Subcutaneous abdominal adipose tissue (tissue), 5 donors: ENCODE data around the gene DPM2.

Source experiments
- H3K27ac ChIP-seq: one replicate; pipeline ENCODE4 v1.7.0; 2013; ENCODE audit warnings: low read depth, mild to moderate bottlenecking, inconsistent platforms, low read length, moderate library complexity
- H3K27me3 ChIP-seq, 5 donors: one replicate each; pipeline ENCODE4 v1.7.0; 2013; ENCODE audit warnings: low read length in 5 of 5, inconsistent platforms in 1 of 5; ENCODE audit not compliant: control insufficient read depth in 5 of 5, insufficient read depth in 4 of 5
- H3K36me3 ChIP-seq, 5 donors: one replicate each; pipeline ENCODE4 v1.7.0; 2013; ENCODE audit warnings: low read length in 5 of 5; ENCODE audit not compliant: control insufficient read depth in 5 of 5, insufficient read depth in 5 of 5
- H3K4me1 ChIP-seq, 5 donors: one replicate each; pipeline ENCODE4 v1.7.0; 2013; ENCODE audit warnings: low read length in 5 of 5, mild to moderate bottlenecking in 3 of 5, moderate library complexity in 1 of 5; ENCODE audit not compliant: control insufficient read depth in 5 of 5, insufficient read depth in 5 of 5
- H3K4me3 ChIP-seq, 5 donors: one replicate each; pipeline ENCODE4 v1.7.0; 2013; ENCODE audit warnings: low read length in 5 of 5, low read depth in 1 of 5
- H3K9ac ChIP-seq, 5 donors: one replicate each; pipeline ENCODE4 v1.7.0; 2013; ENCODE audit warnings: low read length in 5 of 5, mild to moderate bottlenecking in 4 of 5, moderate library complexity in 3 of 5
- H3K9me3 ChIP-seq, 5 donors: one replicate each; pipeline ENCODE4 v1.7.0; 2013; ENCODE audit warnings: low read length in 5 of 5; ENCODE audit not compliant: control insufficient read depth in 5 of 5
- donor health status: healthy.
- donor health status: healthy.
- donor health status: healthy.
- donor health status: healthy.
- donor health status: healthy.

DPM2 gene

DNA sequence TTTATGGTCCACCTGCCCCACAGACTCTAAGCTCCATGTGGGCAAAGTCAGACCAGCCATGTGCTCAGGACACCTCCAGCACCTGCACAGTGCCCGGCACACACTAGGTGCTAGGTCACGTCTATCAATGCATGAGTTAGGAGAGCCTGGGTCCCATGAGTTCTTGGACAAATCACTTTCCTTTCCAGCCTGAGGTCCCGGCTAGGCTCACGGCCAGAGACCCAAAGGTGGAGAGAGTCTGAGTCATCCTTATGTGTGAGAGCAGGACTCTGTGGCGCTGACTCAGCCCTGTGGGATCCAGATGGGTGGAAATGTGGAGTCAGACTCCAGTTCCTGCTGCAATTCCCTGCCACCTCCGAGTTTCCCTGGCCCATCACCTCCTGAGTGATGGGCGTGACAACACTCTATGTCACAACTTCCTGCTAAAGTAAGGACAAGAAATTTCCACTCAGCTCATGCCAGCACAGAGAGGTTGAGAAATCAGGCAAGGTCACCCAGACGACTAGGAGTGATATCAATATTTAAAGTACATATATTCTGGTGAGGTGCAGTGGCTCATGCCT lies 18.3 kb downstream of the DPM2 start:
- H3K27ac ChIP-seq, result peak overlapping the region; percentile 87
- H3K9me3 ChIP-seq, result no peaks in the 10 kb centered on the region

GRCh38 chr9:127918183-127919107 lies 19.2 kb downstream of the DPM2 start:
- H3K9me3 ChIP-seq, result no peaks in the 10 kb centered on the region
- H3K36me3 ChIP-seq, result peaks cover 0 to 4% (median 0%) of the 10 kb centered on the region in 5 donors
- H3K27me3 ChIP-seq, result peaks cover 0 to 5% (median 0%) of the 10 kb centered on the region in 5 donors
- H3K27ac ChIP-seq, result peak overlapping the region; percentile 87
- peak overlapping the region in 4 of 5 donors; percentile 11 to 59 (median 38) for H3K9ac ChIP-seq
- H3K4me1 ChIP-seq, result peaks cover 15 to 63% (median 55%) of the 10 kb centered on the region in 5 donors
- no peak overlapping the region for H3K4me3 ChIP-seq

More for the DNA sequence above, 18.3 kb downstream of the DPM2 start:
- H3K27me3 ChIP-seq, result peaks cover 0 to 7% (median 0%) of the 10 kb centered on the region in 5 donors
- no peaks in the 10 kb centered on the region for H3K36me3 ChIP-seq
- no peak overlapping the region for H3K4me3 ChIP-seq
- peaks cover 15 to 63% (median 55%) of the 10 kb centered on the region in 5 donors for H3K4me1 ChIP-seq
- peak overlapping the region in 1 of 5 donors; percentile 59 for H3K9ac ChIP-seq

GRCh38 chr9:127917603-127918002 lies 20.1 kb downstream of the DPM2 start:
- Histone ChIP-seq H3K36me3 (peaks cover 0 to 7% (median 4%) of the 10 kb centered on the region in 5 donors), H3K4me1 (peaks cover 15 to 63% (median 55%) of the 10 kb centered on the region in 5 donors), H3K9me3 (no peaks in the 10 kb centered on the region), H3K4me3 (no peak overlapping the region), H3K27me3 (peaks cover 0 to 2% (median 0%) of the 10 kb centered on the region in 5 donors), H3K27ac (peak overlapping the region; percentile 87), H3K9ac (no peak overlapping the region)

GRCh38 chr9:127916720-127917581 lies 20.7 kb downstream of the DPM2 start, which contains the start of gene ST6GALNAC4:
TSS of gene ST6GALNAC4 (minus strand) at chr9:127917041. CDS start at chr9:127916419, 622 bp downstream.
- peaks cover 0 to 2% (median 0%) of the 10 kb centered on the region in 5 donors for H3K27me3 ChIP-seq
- peak within 1 kb of the TSS; percentile 16 to 82 (median 63) for H3K9ac ChIP-seq
- peak within 1 kb of the TSS; percentile 78 to 86 (median 81) for H3K4me3 ChIP-seq
- H3K4me1 ChIP-seq, result peaks cover 15 to 62% (median 53%) of the 10 kb centered on the region in 5 donors
- peaks cover 0 to 13% (median 10%) of the 10 kb centered on the region in 5 donors for H3K36me3 ChIP-seq
- H3K9me3 ChIP-seq, result no peaks in the 10 kb centered on the region
- H3K27ac ChIP-seq, result peak within 1 kb of the TSS; percentile 87

GRCh38 chr9:127915801-127916719 lies 21.6 kb downstream of the DPM2 start:
- H3K4me3 ChIP-seq, result peak overlapping the region; percentile 78 to 86 (median 81)
- no peak overlapping the region for H3K27ac ChIP-seq
- no peaks in the 10 kb centered on the region for H3K9me3 ChIP-seq
- H3K9ac ChIP-seq, result peak overlapping the region; percentile 16 to 82 (median 63)
- H3K4me1 ChIP-seq, result peaks cover 15 to 53% (median 45%) of the 10 kb centered on the region in 5 donors
- H3K36me3 ChIP-seq, result peaks cover 0 to 19% (median 13%) of the 10 kb centered on the region in 5 donors
- H3K27me3 ChIP-seq, result peaks cover 0 to 2% (median 0%) of the 10 kb centered on the region in 5 donors

DNA sequence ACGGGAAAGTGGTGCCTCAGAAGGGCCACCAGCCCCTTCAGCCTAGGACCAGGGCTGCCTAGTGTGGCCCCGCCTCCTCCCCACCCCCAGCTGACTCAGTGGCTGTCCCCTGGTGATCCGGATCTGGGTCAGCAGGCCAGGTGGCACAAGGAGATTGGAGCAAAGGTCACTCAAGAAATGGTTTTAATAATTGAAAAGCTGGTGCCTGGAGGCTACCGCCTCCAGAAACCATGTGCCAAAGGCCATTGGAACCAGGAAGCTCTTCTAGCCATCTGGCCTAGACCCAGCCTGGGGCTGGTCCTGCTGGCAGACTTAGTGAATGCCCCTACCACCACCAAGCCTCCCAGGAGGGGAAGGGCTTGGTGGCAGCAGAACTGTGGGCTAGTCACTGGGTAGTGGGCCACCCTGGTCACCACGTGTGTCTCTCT lies 22.3 kb downstream of the DPM2 start:
- Histone ChIP-seq H3K9ac (peak overlapping the region in 2 of 5 donors; percentile 14 to 48), H3K27me3 (peaks cover 0 to 2% (median 0%) of the 10 kb centered on the region in 5 donors), H3K9me3 (no peaks in the 10 kb centered on the region), H3K4me1 (peaks cover 15 to 52% (median 45%) of the 10 kb centered on the region in 5 donors), H3K27ac (peak overlapping the region; percentile 30), H3K4me3 (no peak overlapping the region), H3K36me3 (peaks cover 0 to 25% (median 16%) of the 10 kb centered on the region in 5 donors)

GRCh38 chr9:127913682-127914081 lies 24.0 kb downstream of the DPM2 start:
- peaks cover 0 to 32% (median 23%) of the 10 kb centered on the region in 5 donors for H3K36me3 ChIP-seq
- H3K4me3 ChIP-seq, result no peak overlapping the region
- H3K9me3 ChIP-seq, result no peaks in the 10 kb centered on the region
- H3K27ac ChIP-seq, result no peak overlapping the region
- H3K4me1 ChIP-seq, result peaks cover 6 to 38% (median 35%) of the 10 kb centered on the region in 5 donors
- H3K27me3 ChIP-seq, result no peaks in the 10 kb centered on the region
- H3K9ac ChIP-seq, result no peak overlapping the region

GRCh38 chr9:127912882-127913281 lies 24.8 kb downstream of the DPM2 start:
- Histone ChIP-seq H3K4me3 (no peak overlapping the region), H3K4me1 (peaks cover 5 to 31% (median 27%) of the 10 kb centered on the region in 5 donors), H3K9ac (no peak overlapping the region), H3K9me3 (no peaks in the 10 kb centered on the region), H3K27ac (no peak overlapping the region), H3K36me3 (peaks cover 0 to 39% (median 28%) of the 10 kb centered on the region in 5 donors), H3K27me3 (no peaks in the 10 kb centered on the region)
